Smooth muscle cell (in vitro differentiated cells): ENCODE data around the gene SPACA9. TPM values are rescaled to one million over a fixed set of nuclear protein-coding genes. Genes with fewer than 3 reads are reported as not detected.

Experiments used
- DNase-seq: peaks from one replicate; lab custom pipeline; 2025; ENCODE audit not compliant: unreplicated experiment; lab: John Stamatoyannopoulos, UW
- H2AFZ ChIP-seq: fragments of 200-600 bp; sonication (generic); 2 replicates; pipeline ENCODE4 v1.6.0; 2016; ENCODE audit warnings: antibody characterized with exemption, low read depth, mild to moderate bottlenecking
- H3F3A ChIP-seq: fragments of 200-600 bp; sonication (generic); 2 replicates; pipeline ENCODE4 v1.6.0; 2017; ENCODE audit warnings: antibody characterized with exemption, low read depth
- H3K27ac ChIP-seq: fragments of 200-600 bp; sonication (generic); 2 replicates; pipeline ENCODE4 v1.5.1; 2016; ENCODE audit warnings: low read depth, mild to moderate bottlenecking
- H3K27me3 ChIP-seq: fragments of 200-600 bp; sonication (generic); 2 replicates; pipeline ENCODE4 v1.6.1; 2016; ENCODE audit warnings: low read depth, mild to moderate bottlenecking
- H3K36me3 ChIP-seq: fragments of 200-600 bp; sonication (generic); 2 replicates; pipeline ENCODE4 v1.5.1; 2016; ENCODE audit warnings: low read depth
- H3K4me1 ChIP-seq: fragments of 200-600 bp; sonication (generic); 2 replicates; pipeline ENCODE4 v1.5.1; 2016; ENCODE audit warnings: low read depth
- H3K4me2 ChIP-seq: fragments of 200-600 bp; sonication (generic); 2 replicates; pipeline ENCODE4 v1.6.0; 2016; ENCODE audit warnings: mild to moderate bottlenecking
- H3K4me3 ChIP-seq: fragments of 200-600 bp; sonication (generic); 2 replicates; pipeline ENCODE4 v1.5.1; 2016; ENCODE audit warnings: mild to moderate bottlenecking
- H3K79me2 ChIP-seq: fragments of 200-600 bp; sonication (generic); 2 replicates; pipeline ENCODE4 v1.6.0; 2016; ENCODE audit warnings: low read depth, mild to moderate bottlenecking
- H3K9ac ChIP-seq: fragments of 200-600 bp; sonication (generic); 2 replicates; pipeline ENCODE4 v1.6.0; 2016; ENCODE audit warnings: low read depth
- H3K9me3 ChIP-seq: fragments of 200-600 bp; sonication (generic); replicated peaks from 2 replicates; pipeline ENCODE4 v1.5.1; 2016; ENCODE audit warnings: low read depth
- H4K20me1 ChIP-seq: fragments of 200-600 bp; sonication (generic); 2 replicates; pipeline ENCODE4 v1.6.0; 2016; ENCODE audit warnings: low read depth
- CTCF ChIP-seq: fragments of 200-600 bp; sonication (generic); IDR thresholded peaks from 2 replicates; pipeline ENCODE4 v1.5.1; 2017; ENCODE audit warnings: borderline replicate concordance, mild to moderate bottlenecking, antibody characterized with exemption; ENCODE audit not compliant: insufficient read depth, poor library complexity, severe bottlenecking
- WGBS: methylation state at CpG from one replicate; pipeline ENCODE4 v1.1.7; 2016; ENCODE audit warnings: low lambda C conversion rate; 5-methylcytosine and 5-hydroxymethylcytosine counted together
- polyA plus RNA-seq: library from polyadenylated mRNA; unstranded; fragments of >200 nt; fragmentation: Nextera tagmentation; extraction: Ambion mirVana; gene quantifications from 2 replicates; pipeline ENCODE4 v1.2.1, GENCODE V29; 2016
- total RNA-seq: library from RNA; depleted of rRNA; stranded (reverse); fragments of >200 nt; gene quantifications from 2 replicates; pipeline ENCODE4 v1.2.3, GENCODE V29; 2014

SPACA9 gene
- total and polyA plus RNA-seq, 2 experiments from 2014 or later = 0.99 to 8.9 TPM

- Histone ChIP-seq H3K27ac (no peak overlapping the region), H3F3A (no peaks in the 10 kb centered on the region), H3K79me2 (no peaks in the 10 kb centered on the region), H3K9me3 (no peaks in the 10 kb centered on the region), H2AFZ (no peak overlapping the region), H3K4me2 (no peak overlapping the region), H3K36me3 (no peaks in the 10 kb centered on the region), H3K9ac (no peak overlapping the region), H3K4me1 (no peaks in the 10 kb centered on the region), H3K27me3 (no peaks in the 10 kb centered on the region), H3K4me3 (no peak overlapping the region), H4K20me1 (no peaks in the 10 kb centered on the region)
- TF ChIP-seq CTCF = no peak
- DNase-seq = no peak
- 88% methylated on average over 8 of the region's 8 CpGs for WGBS
Observed at GRCh38 chr9:132866898-132867297, 11.8 kb upstream of the SPACA9 start.

- Histone ChIP-seq H3K27me3 (no peaks in the 10 kb centered on the region), H3K27ac (no peak overlapping the region), H3K79me2 (no peaks in the 10 kb centered on the region), H3K4me1 (no peaks in the 10 kb centered on the region), H3K9ac (no peak overlapping the region), H2AFZ (no peak overlapping the region), H3F3A (no peaks in the 10 kb centered on the region), H4K20me1 (no peaks in the 10 kb centered on the region), H3K36me3 (no peaks in the 10 kb centered on the region), H3K4me2 (no peak overlapping the region), H3K4me3 (no peak overlapping the region), H3K9me3 (no peaks in the 10 kb centered on the region)
- 94% methylated on average over 9 of the region's 9 CpGs for WGBS
- TF ChIP-seq CTCF = no peak
- DNase-seq = no peak
Observed at GRCh38 chr9:132869266-132869665, 9.4 kb upstream of the SPACA9 start.

- no peaks in the 10 kb centered on the region for H3K9me3 ChIP-seq
- no peak for TF ChIP-seq CTCF
Observed at GRCh38 chr9:132873403-132873802, 5.3 kb upstream of the SPACA9 start.

GRCh38 chr9:132875159-132875558 is 3.5 kb upstream of the SPACA9 start:
- TF ChIP-seq CTCF = no peak
- no peak for DNase-seq
- 79% methylated on average over 4 of the region's 5 CpGs for WGBS

More at GRCh38 chr9:132873403-132873802, 5.3 kb upstream of the SPACA9 start:
- Histone ChIP-seq H3K27ac (no peak overlapping the region), H3K4me2 (no peak overlapping the region), H3K9ac (no peak overlapping the region), H3K36me3 (no peaks in the 10 kb centered on the region), H2AFZ (no peak overlapping the region), H3F3A (no peaks in the 10 kb centered on the region), H3K79me2 (no peaks in the 10 kb centered on the region), H3K27me3 (no peaks in the 10 kb centered on the region), H4K20me1 (no peaks in the 10 kb centered on the region), H3K4me1 (no peaks in the 10 kb centered on the region), H3K4me3 (no peak overlapping the region)
- WGBS = 86% methylated on average over 7 of the region's 7 CpGs
- no peak for DNase-seq

More at GRCh38 chr9:132875159-132875558, 3.5 kb upstream of the SPACA9 start:
- H3K27me3 ChIP-seq = no peaks in the 10 kb centered on the region
- no peak overlapping the region for H2AFZ ChIP-seq
- no peaks in the 10 kb centered on the region for H4K20me1 ChIP-seq
- H3K27ac ChIP-seq = no peak overlapping the region
- no peaks in the 10 kb centered on the region for H3K9me3 ChIP-seq
- no peaks in the 10 kb centered on the region for H3K36me3 ChIP-seq
- H3K4me3 ChIP-seq = no peak overlapping the region
- H3K9ac ChIP-seq = no peak overlapping the region
- no peaks in the 10 kb centered on the region for H3K4me1 ChIP-seq
- H3K79me2 ChIP-seq = no peaks in the 10 kb centered on the region
- H3K4me2 ChIP-seq = no peak overlapping the region
- peaks cover 8% of the 10 kb centered on the region for H3F3A ChIP-seq
